Astrocyte (in vitro differentiated cells and primary cell): Measurements from ENCODE around the gene TAF11.

Source experiments
- CTCF ChIP-seq: IDR thresholded peaks from 2 replicates; pipeline ENCODE4 v1.5.1; 2011; ENCODE audit warnings: low read depth, mild to moderate bottlenecking, inconsistent platforms, low read length, moderate library complexity; ENCODE audit not compliant: insufficient read depth
- EZH2 ChIP-seq: IDR thresholded peaks from 2 replicates; pipeline ENCODE4 v1.6.1; 2012; ENCODE audit warnings: mild to moderate bottlenecking, low read length, inconsistent platforms; ENCODE audit not compliant: insufficient read depth

- TF ChIP-seq CTCF: no peak
- no peak for TF ChIP-seq EZH2
These were observed 15.5 kb downstream of the TAF11 start for GRCh38 chr6:34872332-34872731.
